SIG-M5 treated with dmso at 0.1 percent for 504 hours (cell line): ENCODE results near the gene TRIM22.

Experiments used
- DNase-seq: peaks from one replicate; lab custom pipeline; 2025; ENCODE audit not compliant: unreplicated experiment; lab: John Stamatoyannopoulos, UW

Gene TRIM22

DNA sequence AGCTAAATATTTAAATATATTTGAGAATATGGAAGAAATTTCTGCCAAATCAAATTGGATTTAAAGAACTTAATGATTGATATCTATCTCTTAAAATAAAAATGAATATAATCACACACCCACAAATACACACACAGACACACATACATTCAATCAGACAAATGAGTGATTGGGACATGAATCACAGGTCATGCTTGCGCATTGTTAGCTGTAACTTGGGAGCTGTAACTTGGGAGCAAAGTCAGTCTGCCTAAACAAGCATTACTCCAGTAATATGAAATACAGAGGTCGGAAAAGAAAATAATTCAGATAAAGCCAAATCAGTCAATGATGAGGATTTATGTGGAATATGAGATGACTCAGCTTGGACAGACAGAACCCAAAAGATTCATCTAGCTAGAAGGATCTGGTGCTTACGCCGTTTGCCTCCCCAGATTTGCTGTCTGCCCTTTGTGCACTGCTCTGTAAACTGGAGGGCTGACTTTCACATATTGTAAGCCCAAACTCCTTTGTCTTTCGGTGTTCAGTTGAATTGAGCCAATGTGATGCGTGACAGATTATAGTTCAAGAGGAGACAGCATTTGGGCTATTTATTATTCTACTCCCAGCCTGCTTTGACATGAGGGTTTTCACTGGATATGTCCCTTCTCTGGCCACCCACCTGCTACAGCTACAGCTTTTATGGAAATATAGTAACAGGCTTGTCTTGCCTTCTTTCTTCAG lies 48.2 kb downstream of the TRIM22 start:
- no peak for DNase-seq

DNA sequence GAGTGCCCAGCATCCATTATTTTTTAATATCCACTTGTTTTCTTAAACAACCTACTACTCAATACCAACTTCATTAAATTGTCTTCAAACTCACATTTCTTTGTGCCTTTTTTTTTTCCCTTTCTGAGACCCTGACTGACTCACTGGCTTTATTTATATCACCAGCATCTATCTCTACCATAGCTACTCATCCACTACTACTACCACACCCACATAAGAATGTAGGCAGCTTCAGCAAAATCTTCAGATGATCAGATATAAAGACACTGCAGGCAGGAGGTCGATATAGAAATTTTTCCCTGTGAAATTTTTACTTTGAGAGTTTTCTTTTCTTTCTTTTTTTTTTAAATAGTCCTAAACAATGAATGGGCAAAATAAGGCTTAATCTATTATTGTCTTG lies 48.8 kb downstream of the TRIM22 start:
- no peak for DNase-seq

DNA sequence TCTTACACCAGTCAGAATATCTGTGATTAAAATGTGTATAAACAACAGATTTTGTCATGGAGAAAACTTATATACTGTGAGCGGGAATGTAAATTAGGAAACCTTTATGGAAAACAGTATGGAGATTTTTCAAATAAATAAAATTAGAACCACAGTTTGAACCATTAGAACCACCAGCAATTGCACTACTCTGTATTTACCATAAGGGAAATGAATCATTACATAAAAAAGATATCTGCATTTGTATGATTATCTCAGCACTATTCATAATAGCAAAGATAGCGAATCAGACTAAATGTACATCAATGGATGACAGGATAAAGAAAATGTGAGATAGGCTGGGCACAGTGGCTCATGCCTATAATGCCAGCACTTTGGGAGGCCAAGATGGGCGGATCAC lies 57.0 kb downstream of the TRIM22 start:
- DNase-seq = no peak

DNA sequence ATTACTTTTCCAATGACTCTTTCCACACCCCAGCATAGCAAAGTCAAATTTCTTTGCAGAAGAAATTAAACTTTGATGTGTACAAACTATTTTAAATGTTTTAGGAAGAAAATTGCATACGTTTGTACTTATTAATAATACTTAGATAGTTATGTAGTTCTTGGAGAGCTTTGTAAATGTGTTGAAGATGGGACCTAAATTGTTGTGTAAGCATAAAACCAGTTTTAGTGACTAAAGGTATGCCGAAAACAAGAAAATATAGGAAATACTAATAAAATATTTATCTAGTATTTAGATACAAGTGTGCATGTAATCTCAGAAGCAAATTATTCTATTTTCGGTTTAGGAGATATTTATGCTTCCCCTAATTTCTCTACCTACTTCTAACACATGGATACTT lies 60.2 kb downstream of the TRIM22 start:
- DNase-seq = no peak

DNA sequence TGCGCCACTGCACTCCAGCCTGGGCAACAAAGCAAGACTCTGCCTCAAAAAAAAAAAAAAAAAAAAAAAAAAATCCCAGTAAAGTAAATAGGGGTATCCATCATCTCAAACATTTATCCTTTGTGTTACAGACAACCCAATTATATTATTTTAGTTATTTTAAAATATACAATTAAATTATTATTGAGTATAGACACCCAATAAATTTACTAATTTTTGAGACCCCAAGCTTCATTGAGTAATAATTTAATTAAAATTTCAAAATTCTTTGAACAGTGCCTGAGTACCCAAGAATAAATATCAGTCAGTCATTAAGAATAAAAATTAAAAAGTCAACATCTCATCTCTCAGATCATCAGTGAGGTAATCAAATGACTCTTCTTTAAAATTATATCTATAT lies 64.4 kb downstream of the TRIM22 start, which contains the start of gene OR52N4:
Gene OR52N4 (plus strand): TSS at position 301 of the 400 bp plus-strand sequence. CDS start 498 bp downstream, outside the sequence.
- no peak for DNase-seq
